NCI-H2227 (cell line): ENCODE data around the gene CHST11.

Source experiments
- DNase-seq: peaks from one replicate; lab custom pipeline; 2025; ENCODE audit not compliant: unreplicated experiment; lab: John Stamatoyannopoulos, UW

The CHST11 gene

DNA sequence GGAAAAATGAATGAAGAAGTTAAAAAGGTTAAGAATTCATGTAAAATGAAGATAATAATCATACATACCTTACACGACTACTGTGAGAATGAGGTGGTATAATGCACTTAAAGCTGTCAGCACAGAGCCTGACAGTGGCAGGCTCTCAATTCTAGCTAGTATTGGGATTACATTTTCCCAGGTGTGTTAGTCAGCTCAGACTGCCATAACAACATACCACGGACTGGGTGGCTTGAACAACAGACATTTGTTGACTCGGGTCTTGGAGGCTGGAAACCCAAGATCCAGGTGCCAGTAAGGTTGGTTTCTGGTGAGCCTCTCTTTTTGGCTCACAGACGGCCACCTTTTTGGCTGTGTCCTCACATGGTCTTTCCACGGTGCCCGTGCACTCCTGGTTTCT lies 167.8 kb downstream of the CHST11 start:
- DNase-seq = no peak

- DNase-seq = no peak
Measured at GRCh38 chr12:104626069-104626837, 169.5 kb downstream of the CHST11 start.

DNA sequence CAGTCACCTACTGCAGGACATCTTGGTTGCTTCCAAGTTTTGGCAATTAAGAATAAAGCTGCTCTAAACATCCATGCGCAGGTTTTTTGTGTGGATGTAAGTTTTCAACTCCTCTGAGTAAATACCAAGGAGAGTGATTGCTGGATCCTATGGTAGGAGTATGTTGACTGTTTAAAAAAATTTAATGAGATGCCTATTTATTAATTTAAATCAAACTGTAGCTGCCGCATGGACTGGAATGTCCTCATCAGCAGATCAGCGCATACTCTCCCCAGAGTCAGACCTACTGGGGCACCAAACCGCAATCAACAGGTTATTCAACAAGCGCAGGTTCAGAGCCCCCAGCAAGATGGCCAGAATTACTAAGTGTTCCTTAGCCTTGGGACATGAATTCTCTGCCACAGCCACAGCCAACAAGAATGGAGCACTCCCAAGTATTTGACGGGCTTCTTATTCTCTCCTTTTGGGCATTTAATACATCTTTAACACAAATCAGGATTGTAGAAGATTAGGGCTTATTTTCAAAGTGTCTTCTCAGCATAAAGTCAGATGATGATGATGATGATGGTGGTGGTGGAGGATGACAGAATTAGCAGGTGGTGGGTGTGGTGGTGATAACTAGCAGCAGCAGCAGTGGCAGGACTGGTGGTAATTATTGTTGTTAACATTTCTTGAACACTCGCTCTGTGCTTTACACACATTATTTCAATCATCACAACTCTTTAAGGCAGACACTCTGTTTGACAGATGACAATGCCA lies 170.7 kb downstream of the CHST11 start:
- DNase-seq = no peak

DNA sequence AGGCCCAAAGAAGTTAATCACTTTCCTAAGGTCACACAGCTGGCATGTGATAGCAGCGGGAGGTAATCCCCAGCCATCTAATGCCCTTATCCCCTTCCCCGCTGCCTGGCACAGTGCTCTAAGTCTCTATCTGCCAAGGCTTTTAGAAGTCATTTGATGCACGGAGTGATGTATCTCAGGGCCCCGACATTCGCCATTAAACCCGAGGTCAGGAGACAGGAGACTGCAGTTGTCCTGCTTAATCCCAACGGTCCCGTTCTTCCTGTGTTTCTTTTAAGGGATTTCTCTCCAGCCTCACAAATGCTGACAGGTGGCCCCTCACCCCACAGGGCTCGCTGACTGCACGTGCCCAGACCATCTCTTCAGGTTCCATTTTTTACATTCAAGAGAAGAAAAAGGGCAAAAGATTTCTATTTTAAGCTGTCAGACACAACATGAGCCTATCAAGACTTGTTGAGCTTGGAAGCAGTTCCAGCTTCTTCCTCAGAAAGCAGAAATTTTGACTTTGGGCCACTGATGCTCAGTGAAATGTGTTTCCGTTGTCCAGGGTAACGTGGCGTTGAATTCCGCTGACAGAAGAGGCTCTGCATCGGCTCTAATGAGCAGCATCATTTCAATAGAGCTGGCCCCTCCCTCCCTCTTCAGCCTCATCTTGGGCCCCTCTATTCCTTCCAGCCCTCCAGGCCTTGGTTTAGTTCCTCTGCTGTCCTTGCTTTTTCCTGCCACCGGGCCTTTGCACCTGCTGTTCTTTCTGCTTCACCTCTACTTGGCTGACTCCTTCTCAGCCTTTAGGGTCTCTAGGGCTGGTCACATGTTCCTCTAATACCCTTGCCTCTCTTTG lies 171.5 kb downstream of the CHST11 start:
- DNase-seq = peak; percentile 27

DNA sequence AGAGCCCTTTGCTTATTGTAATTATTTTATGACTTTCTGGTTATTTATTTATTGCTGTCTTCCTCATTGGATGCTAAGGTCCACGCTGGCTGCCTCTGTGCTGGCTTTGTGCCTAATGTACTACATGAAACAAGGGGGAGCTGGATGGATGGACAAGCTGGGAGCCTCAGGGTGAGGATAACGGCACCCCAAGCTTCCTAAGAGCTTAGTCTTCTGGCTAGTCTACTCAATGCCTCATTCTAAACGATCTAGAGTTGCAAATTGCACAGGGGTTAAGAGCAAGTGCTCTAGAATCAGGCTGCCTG lies 172.0 kb downstream of the CHST11 start:
- DNase-seq = no peak

GRCh38 chr12:104630230-104630670 lies 173.5 kb downstream of the CHST11 start:
- DNase-seq = no peak

- no peak for DNase-seq
Measured at GRCh38 chr12:104631867-104632266, 175.1 kb downstream of the CHST11 start.

DNA sequence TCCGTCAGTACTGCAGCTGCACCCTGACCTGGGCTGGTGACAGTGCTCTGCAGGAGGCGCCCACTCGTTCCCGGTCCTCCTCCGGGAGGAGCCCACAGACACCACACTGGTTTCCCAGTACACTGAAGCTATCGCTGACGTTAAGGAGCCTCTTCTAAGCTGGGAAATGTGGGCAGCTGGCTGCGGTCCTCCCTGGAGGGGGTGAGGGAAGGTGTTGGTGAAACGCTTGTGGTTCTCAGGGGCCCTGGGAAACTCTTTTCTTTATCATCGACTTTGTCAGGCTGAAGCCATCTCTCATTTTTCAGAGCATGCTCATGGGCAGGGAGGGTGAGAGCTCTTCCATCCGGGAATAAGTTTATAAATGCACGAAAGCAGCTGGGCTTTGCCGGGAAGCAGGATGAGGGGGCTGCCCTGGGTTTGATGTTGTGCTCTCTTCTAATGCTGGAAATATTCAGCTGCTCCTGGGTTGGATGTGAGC lies 176.0 kb downstream of the CHST11 start:
- no peak for DNase-seq

DNA sequence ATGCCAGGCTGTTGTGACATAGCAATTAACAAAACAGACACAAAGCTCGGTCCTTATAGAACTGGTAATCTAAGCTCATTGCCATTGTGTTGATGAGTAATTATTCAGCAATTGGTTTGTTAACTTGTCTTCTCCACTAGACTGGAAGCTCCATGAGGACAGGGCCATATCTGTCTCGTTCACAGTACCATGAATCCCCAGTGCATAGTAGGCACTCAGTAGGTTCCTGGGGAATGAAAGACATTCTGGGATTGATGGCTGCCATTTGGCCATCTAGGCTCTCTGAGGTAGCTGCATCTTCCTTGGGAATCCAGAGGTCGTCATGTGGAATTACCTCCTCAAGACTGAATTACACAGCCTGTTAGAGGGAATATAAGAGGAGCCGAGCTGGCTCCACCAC lies 177.3 kb downstream of the CHST11 start:
- DNase-seq = no peak

- DNase-seq = no peak
Measured at GRCh38 chr12:104634852-104635251, 178.1 kb downstream of the CHST11 start.

DNA sequence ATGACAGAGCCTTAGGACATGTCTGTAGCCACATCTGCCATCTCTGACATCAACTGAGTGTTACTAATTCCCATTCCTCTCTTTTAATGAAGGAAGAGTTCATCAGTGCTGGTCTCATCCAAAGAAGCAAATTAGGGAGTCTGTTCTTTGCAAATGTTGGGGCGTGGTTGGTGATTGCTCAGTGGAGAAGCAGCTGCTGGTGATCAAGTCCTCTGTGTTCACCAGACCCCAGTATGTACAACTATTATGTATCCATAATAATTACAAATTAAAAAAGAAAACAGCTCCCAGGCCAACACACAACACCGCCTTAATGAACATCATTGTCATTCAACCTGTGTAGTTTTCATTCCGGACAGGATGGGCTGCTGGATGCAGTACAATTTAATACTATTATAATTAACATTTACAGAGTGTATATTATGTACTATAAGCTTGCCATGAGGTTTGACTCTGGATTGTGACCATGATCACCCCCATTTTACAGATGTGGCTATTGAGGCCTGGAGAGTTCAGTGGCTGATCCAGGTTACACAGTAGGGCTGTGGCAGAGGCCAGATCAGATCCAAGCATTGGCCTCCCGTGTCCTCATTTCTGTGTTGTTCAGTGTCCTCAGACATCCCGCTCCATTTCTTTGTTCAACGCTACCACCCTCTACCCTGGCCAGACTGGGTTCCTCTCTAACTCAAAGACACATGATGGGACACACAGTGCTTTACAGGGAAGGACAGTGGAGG lies 179.0 kb downstream of the CHST11 start:
- no peak for DNase-seq

DNA sequence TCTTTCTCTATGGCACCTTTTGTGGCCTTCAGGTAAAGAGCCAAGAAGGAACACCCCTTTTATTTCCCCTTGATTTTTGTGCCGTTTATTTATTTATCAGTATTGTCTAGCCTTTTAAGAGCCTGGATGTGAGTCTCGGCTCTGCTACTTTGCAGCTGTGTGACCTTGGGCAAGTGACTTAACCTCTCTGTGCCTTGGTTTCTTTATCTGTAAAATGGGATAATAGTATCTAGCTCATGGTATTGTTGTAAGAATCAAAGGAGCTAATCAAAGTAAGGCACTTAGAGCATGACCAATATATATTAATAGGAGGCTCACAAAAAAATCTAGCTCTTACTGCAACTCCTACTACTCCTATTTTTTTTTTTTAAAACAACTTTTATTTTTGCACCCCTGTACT lies 179.7 kb downstream of the CHST11 start:
- DNase-seq = no peak

DNA sequence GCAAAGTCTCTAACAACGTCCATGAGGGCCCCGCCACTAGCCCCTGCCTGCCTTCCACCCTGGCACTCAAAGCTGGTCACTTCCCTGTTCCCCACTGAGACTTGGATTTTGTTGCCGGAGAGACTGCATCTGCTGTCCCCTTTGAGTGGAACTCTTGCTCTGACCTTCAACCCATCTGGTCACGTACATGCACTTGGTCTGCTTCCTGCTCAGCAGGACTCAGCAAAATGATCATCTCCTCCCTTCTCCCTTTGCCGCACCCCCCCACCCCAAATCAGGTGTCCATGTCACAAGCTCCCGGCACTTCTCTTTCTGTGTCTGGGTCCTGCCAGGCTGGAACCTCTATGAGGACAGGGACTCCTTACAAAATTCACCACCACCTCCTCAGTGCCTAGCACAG lies 180.9 kb downstream of the CHST11 start:
- no peak for DNase-seq

DNA sequence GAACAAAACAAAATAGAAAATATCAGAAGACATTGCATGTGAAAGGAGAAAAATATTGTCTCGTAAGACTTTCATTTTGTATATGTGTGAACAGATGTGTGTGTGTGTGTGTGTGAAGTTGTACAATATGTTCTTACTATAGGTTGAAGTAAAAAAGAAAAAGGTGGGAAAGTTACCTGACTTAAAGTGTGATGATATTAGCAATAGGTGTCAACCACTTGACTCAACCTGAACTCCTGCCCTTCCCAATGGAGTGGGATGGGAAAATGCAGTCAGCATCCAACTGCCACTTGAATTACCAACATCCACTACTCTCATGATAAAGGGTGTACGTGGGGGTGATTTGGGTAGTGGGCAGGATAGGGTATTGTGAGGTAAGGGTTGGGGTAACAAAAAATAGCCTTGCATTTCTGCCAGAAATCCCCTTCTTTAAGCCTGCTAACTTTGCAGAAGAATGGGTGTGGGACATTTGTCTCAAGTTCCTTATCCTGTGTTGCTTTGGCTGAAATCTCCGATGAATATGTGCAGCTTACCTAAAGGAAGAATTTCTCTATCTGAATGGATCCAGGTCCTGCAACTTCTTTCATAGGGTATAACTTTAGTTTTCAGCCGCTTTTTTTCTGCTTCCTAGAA lies 181.6 kb downstream of the CHST11 start:
- no peak for DNase-seq

GRCh38 chr12:104638851-104639240 lies 182.1 kb downstream of the CHST11 start:
- DNase-seq = no peak

DNA sequence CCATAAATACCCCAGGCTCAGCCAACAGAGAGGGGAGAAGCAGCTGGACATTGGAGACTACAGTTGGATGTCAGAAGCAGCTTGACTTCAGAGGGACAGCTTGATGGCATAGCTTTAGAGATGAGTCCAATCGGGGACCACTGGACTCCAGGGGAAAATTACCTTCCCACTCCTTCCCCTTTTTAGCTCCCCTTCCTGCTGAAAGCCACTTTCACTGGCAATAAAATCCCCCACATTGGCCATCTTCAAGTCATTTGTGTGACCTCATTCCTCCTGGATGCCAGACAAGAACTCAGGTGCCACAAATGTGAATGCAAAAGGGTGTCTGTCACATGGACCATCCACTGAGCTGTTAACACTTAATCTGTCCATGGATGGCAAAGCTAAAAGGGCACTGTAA lies 184.2 kb downstream of the CHST11 start:
- DNase-seq = no peak

- no peak for DNase-seq
Measured at GRCh38 chr12:104641862-104642261, 185.1 kb downstream of the CHST11 start.

DNA sequence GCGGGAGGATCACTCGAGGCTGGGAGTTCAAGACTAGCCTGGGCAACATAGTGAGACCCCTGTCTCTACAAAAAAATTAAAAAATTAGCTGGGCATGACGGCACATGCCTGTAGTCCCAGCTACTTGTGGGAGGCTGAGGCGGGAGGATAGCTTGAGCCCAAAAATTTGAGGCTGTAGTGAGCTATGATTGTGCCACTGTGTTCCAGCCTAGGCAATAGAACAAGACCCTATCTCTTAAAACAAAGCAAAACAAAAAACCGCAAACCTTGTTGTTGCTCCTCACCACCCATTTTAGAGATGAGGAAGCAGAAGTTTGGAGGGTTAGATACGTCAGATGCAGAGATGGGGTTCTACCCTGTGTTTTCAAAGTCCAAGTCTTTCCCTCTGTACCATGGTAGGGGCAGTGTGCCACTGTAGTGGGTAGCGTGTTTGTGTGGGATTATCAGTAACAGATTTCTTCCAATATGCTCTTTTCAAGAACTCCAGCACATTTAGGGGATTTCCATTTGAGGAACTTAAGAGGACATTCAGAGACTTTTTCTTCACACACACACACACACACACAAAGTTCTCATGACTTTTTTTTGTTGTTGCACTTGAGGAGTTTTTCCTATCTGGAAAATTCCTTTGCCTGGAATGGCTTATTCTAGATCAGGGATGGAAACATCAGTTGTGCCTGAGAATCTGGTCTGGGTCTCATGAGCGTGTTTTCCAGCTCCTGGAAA lies 186.5 kb downstream of the CHST11 start:
- DNase-seq = no peak

- DNase-seq = no peak
Measured at GRCh38 chr12:104643819-104644669, 187.3 kb downstream of the CHST11 start.
